Hindlimb muscle (tissue), 1 donor: ENCODE measurements around the gene KANTR. TPM values are rescaled to one million over a fixed set of nuclear protein-coding genes. Genes with fewer than 3 reads are reported as not detected.
A peak's percentile ranks its signal among the peaks of the same experiment; 100 is the strongest.

Experiments used
- DNase-seq: peaks from one replicate; pipeline ENCODE4 v3.0.0-alpha.2; 2013
- polyA plus RNA-seq: library from polyadenylated mRNA; unstranded; fragments of 120-200 nt; gene quantifications from one replicate; pipeline ENCODE4 v1.2.1, GENCODE V29; 2013; ENCODE audit not compliant: insufficient read length

Gene KANTR, protein sequence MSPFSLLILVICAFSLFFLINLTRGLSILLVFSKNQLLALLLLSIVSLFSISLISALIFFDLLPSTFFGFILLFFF
- 11.6 TPM for polyA plus RNA-seq

DNA sequence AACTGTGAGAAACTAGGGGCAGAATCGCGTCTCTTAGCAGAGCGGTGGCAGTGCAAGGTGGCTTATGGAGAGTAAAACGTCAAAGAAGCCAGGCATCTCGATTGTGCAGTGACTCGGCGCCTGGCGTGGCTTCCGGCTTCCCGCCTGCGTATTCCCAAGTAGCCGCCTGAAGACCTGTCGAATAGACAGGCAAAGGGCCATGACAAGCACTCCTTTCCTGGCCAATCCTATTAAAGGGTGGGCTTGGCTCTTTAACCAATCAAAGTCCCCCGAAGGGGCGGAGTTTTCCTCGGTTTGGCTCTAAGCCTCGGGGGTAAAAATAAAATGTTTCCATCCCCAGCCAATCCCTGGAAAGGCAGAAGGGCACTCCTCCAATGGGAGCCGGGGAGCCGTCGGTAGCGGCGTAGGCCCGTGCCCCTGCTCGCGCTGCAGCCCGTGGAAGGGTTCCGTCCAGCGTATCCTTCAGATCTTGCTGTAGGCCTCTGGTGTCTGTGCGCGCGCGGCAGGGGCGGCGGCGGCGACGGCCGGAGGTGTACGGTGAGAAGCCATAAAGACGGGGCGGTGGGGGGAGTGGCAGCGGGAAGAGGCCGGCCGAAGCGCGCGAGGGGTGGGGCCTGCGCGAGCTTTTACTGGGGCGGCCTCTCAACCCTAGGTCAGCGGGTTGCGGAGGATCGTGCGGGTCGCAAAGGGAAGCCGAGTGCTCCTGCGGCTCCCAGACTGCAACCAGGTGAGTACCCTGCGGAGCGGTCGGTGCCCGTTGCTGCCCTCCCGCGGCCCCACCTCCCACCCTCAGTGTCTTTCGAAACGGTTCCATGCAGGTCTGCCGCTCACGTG, at the start of gene KANTR:
KANTR (plus strand) TSS at position 395 of the 834 bp plus-strand sequence. CDS start 30,131 bp downstream, outside the sequence.
- DNase-seq: peak; percentile 90

DNA sequence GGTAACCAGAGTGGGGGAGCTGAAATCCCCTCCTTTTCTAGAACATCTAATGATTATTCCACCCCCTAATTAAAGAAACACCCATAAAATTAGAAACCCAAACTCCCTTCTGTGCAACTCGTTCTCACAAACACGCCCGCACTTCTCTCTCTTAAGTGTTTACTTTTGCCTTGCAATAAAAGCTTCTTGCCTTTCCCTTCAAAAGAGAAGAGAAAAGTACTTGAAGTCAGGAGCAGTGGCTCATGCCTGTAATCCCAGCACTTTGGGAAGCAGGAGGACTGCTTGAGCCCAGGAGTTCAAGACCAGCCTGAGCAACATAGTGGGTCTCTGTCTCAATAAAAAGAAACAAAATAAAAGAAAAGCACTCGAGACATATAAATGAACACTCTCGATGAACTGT, 48.9 kb upstream of the KANTR start:
- no peak for DNase-seq

DNA sequence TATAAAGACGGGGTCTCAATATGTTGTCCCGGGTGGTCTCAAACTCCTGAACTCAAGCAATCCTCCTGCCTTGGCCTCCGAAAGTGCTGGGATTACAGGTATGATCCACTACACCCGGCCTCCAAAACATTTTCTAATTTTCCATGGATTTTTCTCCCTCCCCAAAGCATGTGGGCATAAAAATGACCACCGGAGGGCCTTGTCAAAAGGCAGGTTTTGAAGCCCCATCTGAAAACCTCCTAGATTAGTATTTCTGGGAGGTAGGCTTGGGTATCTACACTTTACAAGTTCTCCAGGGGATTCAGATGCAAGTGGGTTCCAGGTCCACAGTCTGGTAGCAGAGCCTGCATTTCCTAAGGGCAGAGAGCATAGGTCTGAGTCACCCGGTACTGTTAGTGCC, 46.7 kb upstream of the KANTR start:
- no peak for DNase-seq

DNA sequence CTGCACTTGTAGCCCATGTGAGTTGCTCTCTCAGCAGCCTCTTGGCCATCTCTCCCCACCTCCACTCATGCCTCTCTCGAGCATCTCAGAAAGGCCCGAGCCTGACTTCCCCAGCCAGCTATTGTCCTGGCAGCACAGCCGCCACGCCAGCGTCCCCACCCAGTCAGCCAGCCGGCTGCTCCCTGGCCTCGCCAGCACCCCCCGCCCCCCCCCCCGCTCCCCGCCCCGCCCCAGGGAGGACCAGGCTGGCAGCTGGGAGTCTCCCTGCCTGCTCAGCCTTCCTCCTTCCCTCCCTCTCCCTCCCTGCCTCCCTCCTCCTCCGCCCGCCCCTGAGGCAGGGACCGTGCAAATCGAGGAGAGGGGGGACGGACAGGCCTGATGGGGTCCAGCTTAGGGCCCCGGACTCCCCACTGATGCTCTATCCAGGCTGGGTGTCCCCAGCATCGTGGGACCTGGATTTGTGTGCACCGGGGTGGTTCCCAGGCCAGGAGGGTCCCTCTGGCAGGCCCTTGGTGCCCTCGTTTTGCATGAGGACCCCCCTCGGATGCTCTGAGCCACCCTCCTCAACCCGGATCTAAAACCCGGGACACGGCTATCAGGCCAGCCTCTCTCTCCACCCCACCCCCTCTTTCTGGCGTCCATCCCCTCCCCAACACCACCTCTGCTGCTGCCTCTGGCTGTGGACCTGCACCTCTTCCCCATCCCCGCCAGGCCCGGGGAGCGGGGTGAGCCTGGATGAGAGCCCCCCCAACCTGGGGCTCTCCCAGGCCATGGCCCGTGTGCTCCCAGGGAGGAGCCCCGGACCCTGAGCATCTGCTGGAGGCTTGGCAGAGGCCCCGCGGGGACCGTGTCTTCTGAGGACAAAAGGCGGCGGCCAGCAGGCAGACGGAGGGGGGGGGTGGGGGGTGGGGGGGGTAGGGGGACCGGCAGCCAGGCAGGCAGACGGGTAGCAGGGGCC, 45.5 kb upstream of the KANTR start, which contains the start of gene GPR173:
GPR173 (plus strand) TSS at position 621 of the 958 bp plus-strand sequence. CDS start 27,833 bp downstream, outside the sequence.
- DNase-seq: peak; percentile 70

DNA sequence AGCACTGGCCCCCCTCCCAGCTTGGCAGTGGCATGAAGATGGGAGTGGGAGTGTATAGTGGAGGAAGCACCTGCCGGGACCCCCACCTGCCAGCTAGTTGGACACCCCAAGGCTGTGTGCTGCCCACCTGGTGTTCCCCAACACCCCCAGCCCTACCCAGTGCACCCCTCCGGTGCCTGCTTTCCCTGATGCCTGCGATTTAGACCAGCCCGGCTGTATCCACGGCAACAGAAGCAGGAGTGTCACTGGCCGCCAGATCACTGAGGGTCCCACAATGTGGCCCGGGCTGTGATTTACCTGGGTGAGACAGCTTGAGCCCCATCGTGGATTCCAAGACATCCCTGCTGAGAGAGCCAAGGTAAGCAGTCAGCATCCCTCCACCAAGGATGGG, 44.8 kb upstream of the KANTR start:
- DNase-seq: no peak

DNA sequence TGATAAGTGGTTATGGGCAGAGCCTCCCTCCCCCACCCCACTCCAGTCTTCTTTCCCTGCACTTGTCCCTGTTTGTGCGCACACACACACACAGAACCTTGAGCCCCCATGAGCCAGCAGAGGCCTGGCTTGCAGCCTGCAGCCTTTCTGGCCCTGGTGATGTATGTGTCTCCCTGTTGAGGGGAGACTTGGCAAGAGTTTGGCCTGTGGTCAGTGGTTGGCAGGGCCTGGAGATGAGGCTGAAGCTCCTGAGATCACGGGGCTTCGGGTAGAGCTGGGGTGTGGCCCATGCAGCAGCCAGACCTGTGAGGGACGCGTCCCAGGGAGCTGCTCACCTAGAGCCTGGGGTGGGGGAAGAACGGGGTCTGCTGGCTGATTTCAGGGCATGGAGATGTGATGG, 43.1 kb upstream of the KANTR start:
- no peak for DNase-seq

DNA sequence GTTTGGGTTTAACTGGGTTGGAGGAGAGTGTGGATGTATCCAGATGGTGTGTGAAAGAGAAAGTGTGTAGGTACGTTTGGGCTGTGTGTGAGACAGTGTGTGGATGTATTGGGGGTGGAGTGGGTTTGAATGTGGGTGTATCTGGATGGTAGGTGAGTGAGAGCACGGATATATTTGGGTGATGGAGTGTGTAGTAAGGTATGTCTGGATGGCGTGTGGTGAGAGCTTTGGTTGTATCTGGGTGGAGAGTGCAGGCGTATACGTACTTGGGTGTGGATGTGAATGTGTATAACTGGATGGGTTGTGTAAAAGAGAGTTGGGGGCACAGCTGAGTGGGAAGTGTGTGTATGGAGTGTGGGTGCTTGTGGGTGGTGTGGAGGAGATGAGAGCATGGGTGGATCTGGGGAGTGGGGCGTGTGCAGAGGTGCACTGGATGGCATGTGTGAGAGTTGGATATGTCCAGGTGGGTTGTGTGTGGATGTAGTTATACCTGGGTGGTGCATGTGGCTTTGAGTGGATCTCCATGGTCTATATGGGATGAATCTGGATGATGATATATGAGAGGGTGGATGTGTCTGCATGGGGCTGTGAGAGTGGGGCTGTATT, 38.6 kb upstream of the KANTR start:
- no peak for DNase-seq

DNA sequence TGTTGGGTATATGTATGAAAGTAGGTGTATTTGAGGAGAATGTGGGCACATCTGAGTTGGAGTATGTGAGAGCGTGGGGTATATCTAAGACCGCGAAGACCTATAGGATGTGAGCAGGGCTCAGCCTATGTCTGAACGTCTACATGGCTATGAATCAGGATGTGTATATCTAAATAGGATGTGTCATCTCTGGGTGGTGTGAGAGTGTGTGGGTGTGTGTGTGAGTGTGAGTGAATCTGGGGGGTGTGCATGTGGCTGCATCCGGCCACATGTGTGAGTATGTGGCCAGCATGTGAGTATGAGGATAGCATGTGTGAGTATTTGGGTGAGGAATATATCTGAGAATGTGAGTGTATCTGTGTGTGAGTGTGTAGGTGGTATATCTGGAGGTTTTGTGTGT, 37.6 kb upstream of the KANTR start:
- no peak for DNase-seq

DNA sequence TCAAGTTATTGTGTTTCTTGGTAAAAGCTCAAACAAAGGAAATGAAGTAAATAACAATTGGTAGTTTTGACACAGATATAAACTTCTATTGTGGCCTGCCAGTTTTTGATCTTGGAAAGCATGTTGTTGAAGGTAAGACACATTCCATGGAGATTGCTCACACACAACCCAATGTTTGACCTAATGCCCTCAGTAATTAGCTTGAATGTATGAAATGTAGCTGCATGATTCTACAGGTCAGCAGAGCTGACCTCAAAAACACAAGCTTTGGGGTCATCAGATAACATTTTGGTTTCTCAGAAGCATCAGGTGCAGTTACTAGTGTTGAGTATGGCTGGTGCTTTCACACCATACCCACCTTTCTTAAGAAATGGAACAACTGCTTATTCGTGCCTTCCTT, 28.8 kb upstream of the KANTR start:
- DNase-seq: no peak

DNA sequence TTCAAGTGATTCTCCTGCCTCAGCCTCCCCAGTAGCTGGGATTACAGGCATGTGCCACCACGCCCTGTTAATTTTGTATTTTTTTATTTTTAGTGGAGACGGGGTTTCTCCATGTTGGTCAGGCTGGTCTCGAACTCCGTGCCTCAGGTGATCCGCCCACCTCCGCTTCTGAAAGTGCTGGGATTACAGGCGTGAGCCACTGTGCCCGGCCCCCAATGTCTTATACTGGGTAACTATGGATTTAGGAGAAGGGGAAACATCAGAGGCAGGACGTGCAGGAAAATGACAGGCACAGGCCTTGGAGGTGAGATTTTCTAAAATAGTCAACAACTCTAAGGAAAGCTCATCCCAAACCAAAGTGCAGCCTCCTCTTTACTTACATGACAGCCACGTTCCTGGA, 22.9 kb upstream of the KANTR start:
- no peak for DNase-seq

DNA sequence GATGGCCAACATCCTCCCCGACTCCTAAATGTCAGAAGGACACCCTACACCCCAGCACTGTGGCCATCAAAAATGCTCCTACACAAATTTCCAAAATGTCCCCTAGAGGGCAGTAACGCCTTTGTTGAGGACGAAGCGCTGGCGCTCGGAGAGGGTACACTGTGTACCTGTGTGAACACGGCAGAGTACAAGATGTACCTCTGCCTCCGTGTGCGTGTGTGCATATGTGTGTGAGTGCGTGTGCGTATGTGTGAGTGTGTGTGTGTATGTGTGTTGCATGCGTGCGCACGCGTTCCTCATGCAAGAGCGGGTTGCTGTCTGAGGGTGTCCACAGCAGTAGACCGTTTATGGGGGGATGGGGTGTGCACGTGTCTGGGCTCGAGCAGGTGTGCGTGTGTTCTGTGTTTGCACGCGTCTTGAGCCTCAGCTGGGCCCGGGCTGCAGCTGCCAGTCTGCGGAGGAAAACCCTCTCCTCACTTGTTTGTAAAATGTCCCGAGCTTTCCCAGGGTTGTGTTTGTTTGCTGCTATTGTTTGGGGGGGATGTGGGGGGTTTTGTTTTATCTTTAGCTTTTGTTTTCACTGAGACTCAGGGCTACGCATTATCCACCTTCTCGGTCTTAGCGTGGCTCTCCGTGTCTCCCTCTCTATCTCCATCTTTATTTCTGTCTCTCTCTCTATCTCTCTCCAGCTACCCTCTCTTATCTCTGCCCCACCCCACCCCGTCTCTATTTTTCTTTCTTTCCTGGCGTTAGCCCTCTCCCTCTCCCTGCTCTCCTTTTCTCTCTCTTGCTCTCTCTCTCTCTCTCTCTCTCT, 22.1 kb upstream of the KANTR start:
- peak; percentile 56 for DNase-seq

DNA sequence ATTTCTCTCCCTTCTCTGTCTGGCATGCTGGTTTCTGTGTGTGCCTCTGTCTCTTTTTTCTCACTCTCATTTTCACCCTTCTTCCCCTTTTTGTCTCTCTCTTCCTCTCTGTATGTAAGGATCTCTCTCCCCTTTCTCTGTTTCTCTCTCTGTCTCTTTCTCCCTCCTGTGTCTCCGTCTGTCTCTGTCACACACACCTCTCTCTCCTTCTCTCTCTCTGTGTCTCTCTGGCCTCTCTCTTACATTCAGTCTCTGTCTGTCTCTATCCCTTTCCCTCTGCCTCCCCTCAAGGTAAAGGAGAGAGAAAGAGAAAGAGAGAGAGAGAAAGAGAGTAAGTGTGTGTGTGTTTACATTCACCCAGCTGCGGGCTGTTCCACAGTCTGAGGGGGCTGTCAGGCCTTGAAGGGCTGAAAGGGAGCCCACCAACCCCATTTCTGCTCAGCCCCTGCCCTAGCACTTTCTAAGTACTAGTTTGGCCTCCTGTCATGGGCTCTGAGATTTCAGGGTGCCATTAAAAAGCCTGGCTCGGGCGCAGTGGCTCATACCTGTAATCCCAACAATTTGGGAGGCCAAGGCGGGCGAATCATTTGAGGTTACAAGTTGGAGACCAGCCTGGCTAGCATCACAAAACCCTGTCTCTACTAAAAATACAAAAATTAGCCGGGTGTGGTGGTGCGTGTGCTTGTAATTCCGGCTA, 21.4 kb upstream of the KANTR start:
- no peak for DNase-seq

DNA sequence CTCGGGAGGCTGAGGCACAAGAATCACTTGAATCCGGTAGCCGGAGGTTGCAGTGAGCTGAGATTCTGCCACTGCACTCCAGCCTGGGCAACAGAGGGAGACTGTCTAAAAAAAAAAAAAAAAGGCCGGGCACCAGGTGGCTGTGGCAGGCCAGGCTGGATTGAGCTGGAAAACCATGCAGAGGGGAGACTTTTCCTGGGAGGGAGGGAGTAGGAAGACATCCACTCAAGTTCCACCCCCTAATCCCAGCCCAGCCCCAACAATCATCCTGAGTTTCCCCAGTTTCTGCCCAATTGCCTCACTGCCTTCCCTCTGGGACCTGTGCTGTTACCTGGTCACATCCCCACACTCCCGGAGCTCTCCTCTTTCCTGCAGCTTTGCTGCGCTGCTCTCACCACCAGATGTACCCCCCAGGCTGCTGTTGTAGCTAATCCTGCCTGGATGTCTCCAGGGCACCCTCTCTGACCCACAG, 20.8 kb upstream of the KANTR start:
- no peak for DNase-seq

DNA sequence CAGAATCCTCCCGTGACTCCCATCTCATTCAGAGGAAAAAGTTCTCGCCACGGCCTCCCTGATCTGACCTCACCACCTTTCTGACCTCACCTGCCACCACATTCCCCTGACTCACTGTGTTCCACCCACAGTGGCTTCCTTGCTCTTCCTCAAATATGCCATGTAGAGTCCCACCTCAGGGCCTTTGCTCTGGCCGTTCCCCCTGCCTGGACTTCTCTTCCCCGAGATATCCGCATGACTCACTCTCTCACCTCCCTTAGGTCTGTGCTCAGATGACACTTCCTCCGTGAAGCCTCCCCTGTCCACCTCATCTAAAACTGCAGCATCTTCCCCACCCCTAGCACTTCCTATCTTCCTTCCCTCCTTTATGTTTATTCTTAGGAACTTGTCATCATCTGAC, 18.9 kb upstream of the KANTR start:
- no peak for DNase-seq

DNA sequence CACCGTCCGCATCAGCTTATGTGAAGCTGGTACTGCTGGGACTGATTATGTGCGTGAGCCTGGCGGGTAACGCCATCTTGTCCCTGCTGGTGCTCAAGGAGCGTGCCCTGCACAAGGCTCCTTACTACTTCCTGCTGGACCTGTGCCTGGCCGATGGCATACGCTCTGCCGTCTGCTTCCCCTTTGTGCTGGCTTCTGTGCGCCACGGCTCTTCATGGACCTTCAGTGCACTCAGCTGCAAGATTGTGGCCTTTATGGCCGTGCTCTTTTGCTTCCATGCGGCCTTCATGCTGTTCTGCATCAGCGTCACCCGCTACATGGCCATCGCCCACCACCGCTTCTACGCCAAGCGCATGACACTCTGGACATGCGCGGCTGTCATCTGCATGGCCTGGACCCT, 17.3 kb upstream of the KANTR start:
- DNase-seq: no peak

DNA sequence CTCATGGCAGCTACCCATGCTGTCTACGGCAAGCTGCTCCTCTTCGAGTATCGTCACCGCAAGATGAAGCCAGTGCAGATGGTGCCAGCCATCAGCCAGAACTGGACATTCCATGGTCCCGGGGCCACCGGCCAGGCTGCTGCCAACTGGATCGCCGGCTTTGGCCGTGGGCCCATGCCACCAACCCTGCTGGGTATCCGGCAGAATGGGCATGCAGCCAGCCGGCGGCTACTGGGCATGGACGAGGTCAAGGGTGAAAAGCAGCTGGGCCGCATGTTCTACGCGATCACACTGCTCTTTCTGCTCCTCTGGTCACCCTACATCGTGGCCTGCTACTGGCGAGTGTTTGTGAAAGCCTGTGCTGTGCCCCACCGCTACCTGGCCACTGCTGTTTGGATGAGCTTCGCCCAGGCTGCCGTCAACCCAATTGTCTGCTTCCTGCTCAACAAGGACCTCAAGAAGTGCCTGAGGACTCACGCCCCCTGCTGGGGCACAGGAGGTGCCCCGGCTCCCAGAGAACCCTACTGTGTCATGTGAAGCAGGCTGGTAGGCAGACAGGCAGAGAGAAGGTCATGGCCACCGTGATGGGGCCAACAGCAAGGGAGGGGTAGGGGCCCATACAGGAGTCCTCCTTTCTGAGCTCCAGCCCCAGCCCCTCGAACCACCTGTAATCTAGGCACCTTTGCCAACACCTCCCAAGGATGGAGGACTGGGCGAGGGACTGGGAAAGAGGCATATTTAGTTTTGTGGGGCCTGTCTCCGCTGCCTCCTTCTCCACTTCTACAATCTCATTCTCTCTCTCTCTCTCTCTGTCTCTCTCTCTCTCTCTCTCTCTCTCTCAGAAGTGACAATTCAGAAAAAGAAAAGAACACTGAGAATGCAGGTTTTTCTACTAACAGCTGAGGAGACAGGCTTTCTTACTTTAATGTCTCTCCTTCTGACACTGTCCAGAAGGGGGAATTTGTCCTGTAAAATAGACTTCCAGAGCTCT, 16.4 kb upstream of the KANTR start:
- no peak for DNase-seq

DNA sequence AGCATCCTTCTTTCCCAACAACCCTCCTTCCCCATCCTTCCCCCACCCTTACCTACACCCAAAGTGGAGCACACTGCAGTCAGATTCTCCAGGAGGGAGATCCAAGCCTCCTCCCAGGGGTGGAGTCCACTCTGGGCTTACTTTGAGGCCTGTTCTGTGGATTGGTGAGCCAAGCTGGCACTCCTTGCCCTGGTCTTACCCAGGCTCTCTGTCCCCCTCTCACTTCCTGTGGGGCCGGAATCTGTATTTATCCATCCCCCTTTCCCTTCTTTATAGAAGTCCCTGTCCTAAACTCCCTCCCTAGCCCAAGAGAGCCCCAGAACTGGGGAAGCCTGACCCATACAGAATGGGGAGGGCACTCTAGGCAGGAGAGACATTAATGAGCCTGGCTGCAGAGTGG, 15.0 kb upstream of the KANTR start:
- no peak for DNase-seq

DNA sequence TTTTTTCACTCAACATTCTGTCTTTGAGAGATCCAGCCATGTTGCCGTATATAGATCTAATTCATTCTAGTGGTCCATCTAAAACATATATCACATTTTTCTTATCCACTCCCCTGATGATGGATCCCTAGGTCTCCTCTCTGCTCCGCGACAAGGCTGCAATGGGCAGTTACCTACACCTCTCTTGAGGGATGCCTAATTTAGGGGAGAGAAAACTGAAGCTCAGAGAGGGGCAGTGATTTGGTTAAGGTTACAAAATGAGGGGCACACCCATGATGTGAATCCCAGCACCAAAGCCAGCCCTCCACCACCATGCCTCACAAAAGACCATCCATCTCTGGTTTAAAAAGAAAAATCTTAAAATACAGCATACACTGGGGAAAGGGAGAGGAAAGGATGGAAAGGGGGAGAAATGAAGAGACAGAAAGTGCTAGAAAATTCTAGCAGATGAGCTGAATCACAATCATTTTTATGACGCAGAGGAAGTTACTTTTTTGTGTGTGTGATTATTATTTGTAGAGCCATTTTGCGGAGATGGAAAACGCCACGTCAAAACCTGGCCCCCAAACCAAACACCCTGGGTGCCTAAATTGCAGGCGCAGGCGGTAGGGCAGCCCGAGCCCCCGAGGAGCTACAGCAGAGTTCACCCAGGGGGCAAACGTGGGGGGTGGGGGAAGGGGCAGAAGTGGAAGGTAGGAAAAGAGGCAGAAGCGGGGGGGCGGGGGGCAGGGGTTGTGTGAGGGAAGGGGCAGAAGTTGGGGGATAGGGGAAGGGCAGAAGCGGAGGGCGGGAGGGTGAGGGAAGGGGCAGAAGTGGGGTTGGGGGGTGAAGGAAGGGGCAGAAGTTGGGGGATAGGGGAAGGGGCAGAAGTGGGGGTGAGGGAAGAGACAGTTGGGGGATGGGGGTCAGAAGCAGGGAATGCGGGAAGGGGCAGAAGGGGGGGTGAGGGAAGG, 13.0 kb upstream of the KANTR start:
- peak; percentile 34 for DNase-seq
